ENCODE results near the gene KLF14. TPM values are rescaled to one million over a fixed set of nuclear protein-coding genes. Genes with fewer than 3 reads are reported as not detected.

The KLF14 gene
- polyA plus RNA-seq, 2 of the 4 experiments (the other 2 are of a cell fraction) = 0.03 TPM; not detected in 1

GRCh38 chr7:130683026-130683425 lies 51.0 kb downstream of the KLF14 start:
- DNase-seq (ENCODE audit: low read depth in 1 of 2, low spot score in 1 of 2) (no peak), ATAC-seq (no peak), FAIRE-seq (no peak)
- POLR2A ChIA-PET = no interaction called here
- TF ChIP-seq RNF2 (IDR thresholded peaks at IDR 0.05; ENCODE audit: borderline replicate concordance, low read depth) = no peak
- no peak for TF ChIP-seq POLR2AphosphoS2 (conservative IDR thresholded peaks at IDR 0.05; ENCODE audit: low read length)
- no peak for TF ChIP-seq SMC3 (IDR thresholded peaks at IDR 0.05)
- TF ChIP-seq NPAS2 (CRISPR knock-in tag; IDR thresholded peaks at IDR 0.05; ENCODE audit: borderline replicate concordance) = no peak
- TF ChIP-seq MAZ (IDR thresholded peaks at IDR 0.05; ENCODE audit: borderline replicate concordance, low read depth, low read length) = no peak
- no peak for TF ChIP-seq POLR2A (IDR thresholded peaks at IDR 0.05; ENCODE audit: low read length)
- no peak for TF ChIP-seq HOXB5 (CRISPR knock-in tag; IDR thresholded peaks at IDR 0.05)
- TF ChIP-seq MAFK (IDR thresholded peaks at IDR 0.05; ENCODE audit: partially characterized antibody) = no peak
- TF ChIP-seq FOSL2 (IDR thresholded peaks at IDR 0.05) = no peak
- no peak for TF ChIP-seq FOSL2 (CRISPR knock-in tag; IDR thresholded peaks at IDR 0.05)
- TF ChIP-seq, protein P1, sequence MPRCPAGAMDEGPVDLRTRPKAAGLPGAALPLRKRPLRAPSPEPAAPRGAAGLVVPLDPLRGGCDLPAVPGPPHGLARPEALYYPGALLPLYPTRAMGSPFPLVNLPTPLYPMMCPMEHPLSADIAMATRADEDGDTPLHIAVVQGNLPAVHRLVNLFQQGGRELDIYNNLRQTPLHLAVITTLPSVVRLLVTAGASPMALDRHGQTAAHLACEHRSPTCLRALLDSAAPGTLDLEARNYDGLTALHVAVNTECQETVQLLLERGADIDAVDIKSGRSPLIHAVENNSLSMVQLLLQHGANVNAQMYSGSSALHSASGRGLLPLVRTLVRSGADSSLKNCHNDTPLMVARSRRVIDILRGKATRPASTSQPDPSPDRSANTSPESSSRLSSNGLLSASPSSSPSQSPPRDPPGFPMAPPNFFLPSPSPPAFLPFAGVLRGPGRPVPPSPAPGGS (IDR thresholded peaks at IDR 0.05) = no peak
- TF ChIP-seq TFCP2L1 (CRISPR knock-in tag; IDR thresholded peaks at IDR 0.05) = no peak
- no peak for TF ChIP-seq CBX8 (IDR thresholded peaks at IDR 0.05)
- Histone ChIP-seq H3K4me2 (no peak overlapping the region), H3K27ac (no peak overlapping the region), H3K9me3 (peaks cover 4% of the 10 kb centered on the region; the same call in 1 of the 3 replicates), H3K4me1 (no peaks in the 10 kb centered on the region), H3K4me3 (no peak overlapping the region)
- CTCF ChIA-PET = no interaction called here
- WGBS (ENCODE audit: missing lambda C conversion rate) = 90% methylated on average over 2 of the region's 2 CpGs

Other genes starting within 250 kb of the KLF14 start
- gene MEST, start 242.1 kb downstream of the KLF14 start, polyA plus RNA-seq (2011; rRNA removed) = 85.1 and 105 TPM in 2 replicates
- 31.2 to 33.6 TPM (median 32.6 TPM) in 3 replicates for gene MEST, start 242.1 kb downstream of the KLF14 start, polyA plus RNA-seq (2017; fragmentation: RNase III; extraction: RNeasy Plus Mini Kit Qiagen cat#74134 plus additional on column Dnase treatment)
- gene COPG2, start 65.5 kb downstream of the KLF14 start, polyA plus RNA-seq (2011; rRNA removed) = 39.5 and 42.0 TPM in 2 replicates
- gene COPG2, start 65.5 kb downstream of the KLF14 start, polyA plus RNA-seq (2017; fragmentation: RNase III; extraction: RNeasy Plus Mini Kit Qiagen cat#74134 plus additional on column Dnase treatment) = 16.4 to 18.6 TPM (median 17.1 TPM) in 3 replicates
- not detected in 2 replicates for gene TSGA13, start 47.7 kb downstream of the KLF14 start, polyA plus RNA-seq (2011; rRNA removed)
- gene TSGA13, start 47.7 kb downstream of the KLF14 start, polyA plus RNA-seq (2017; fragmentation: RNase III; extraction: RNeasy Plus Mini Kit Qiagen cat#74134 plus additional on column Dnase treatment) = not detected in 3 replicates

Measured in A549 (cell line).